PC-9 (cell line): ENCODE results near the gene CDIPT. TPM values are rescaled to one million over a fixed set of nuclear protein-coding genes. Genes with fewer than 3 reads are reported as not detected.

Experiments used
- BruUV-seq: library from RNA; stranded (reverse); fragments of 400-500 nt; replicated peaks from 2 replicates; lab custom pipeline; 2021; lab: Mats Ljungman, UMichigan
- CTCF ChIA-PET: fragments of 300-600 bp; sonication (Branson Sonifier 250); formaldehyde crosslinking; loops from one replicate; lab custom pipeline; 2022; ENCODE audit warnings: antibody characterized with exemption; lab: Charles Lee
- POLR2A ChIA-PET: fragments of 300-600 bp; sonication (Branson Sonifier 250); formaldehyde crosslinking; loops from one replicate; lab custom pipeline; 2022; ENCODE audit warnings: antibody characterized with exemption; ENCODE audit not compliant: unreplicated experiment; lab: Charles Lee
- DNase-seq, 2 experiments: peaks; one replicate each; pipeline versions ENCODE4 v3.0.0 to v3.0.0-alpha.2; 2015 to 2022; ENCODE audit warnings: mixed read lengths in 1 of 2
- H2AFZ ChIP-seq: fragments of 200-600 bp; sonication (generic); 2 replicates; pipeline ENCODE4 v1.8.1; 2017; ENCODE audit warnings: antibody characterized with exemption
- H3F3A ChIP-seq: fragments of 200-600 bp; sonication (generic); 2 replicates; pipeline ENCODE4 v1.8.1; 2017; ENCODE audit warnings: antibody characterized with exemption, mild to moderate bottlenecking, low read depth; ENCODE audit not compliant: insufficient read depth
- H3K27ac ChIP-seq: fragments of 200-600 bp; sonication (generic); 2 replicates; pipeline ENCODE4 v1.6.1; 2016; ENCODE audit warnings: mixed run types
- H3K27me3 ChIP-seq: fragments of 200-600 bp; sonication (generic); 2 replicates; pipeline ENCODE4 v1.6.1; 2016; ENCODE audit warnings: low read depth, mixed run types; ENCODE audit not compliant: insufficient read depth
- H3K36me3 ChIP-seq: fragments of 200-600 bp; sonication (generic); 2 replicates; pipeline ENCODE4 v1.6.1; 2016; ENCODE audit warnings: low read depth, mixed run types
- H3K4me1 ChIP-seq: fragments of 200-600 bp; sonication (generic); replicated peaks from 2 replicates; pipeline ENCODE4 v1.6.1; 2016; ENCODE audit warnings: mixed run types; ENCODE audit not compliant: insufficient read depth
- H3K4me2 ChIP-seq: fragments of 200-600 bp; sonication (generic); 2 replicates; pipeline ENCODE4 v1.6.1; 2017; ENCODE audit warnings: mixed run types
- H3K4me3 ChIP-seq: fragments of 200-600 bp; sonication (generic); 2 replicates; pipeline ENCODE4 v1.6.1; 2016; ENCODE audit warnings: mixed run types
- H3K79me2 ChIP-seq: fragments of 200-600 bp; sonication (generic); 2 replicates; pipeline ENCODE4 v1.6.1; 2017; ENCODE audit warnings: low read depth, mixed run types
- H3K9me2 ChIP-seq: fragments of 200-600 bp; sonication (generic); 2 replicates; pipeline ENCODE4 v1.8.1; 2017; ENCODE audit warnings: mild to moderate bottlenecking; ENCODE audit not compliant: insufficient read depth
- H3K9me3 ChIP-seq: fragments of 200-600 bp; sonication (generic); 2 replicates; pipeline ENCODE4 v1.8.1; 2016; ENCODE audit warnings: low read depth; ENCODE audit not compliant: insufficient read depth
- H4K20me1 ChIP-seq: fragments of 200-600 bp; sonication (generic); 2 replicates; pipeline ENCODE4 v1.8.1; 2017; ENCODE audit not compliant: insufficient read depth
- CTCF ChIP-seq: fragments of 200-600 bp; sonication (generic); conservative IDR thresholded peaks from 2 replicates; pipeline ENCODE4 v1.6.1; 2017; ENCODE audit warnings: mixed run types, antibody characterized with exemption, mild to moderate bottlenecking, moderate library complexity
- EZH2 ChIP-seq: fragments of 200-600 bp; sonication (generic); IDR thresholded peaks from 2 replicates; pipeline ENCODE4 v1.8.0; 2017; ENCODE audit warnings: antibody characterized with exemption, low read depth
- intact Hi-C: fragments of 100-400 bp; cut with micrococcal nuclease; formaldehyde crosslinking; loops from one replicate; pipeline ENCODE4 v1.10.0; 2022; ENCODE audit not compliant: unreplicated experiment
- total RNA-seq: library from RNA; stranded (reverse); gene quantifications from 2 replicates; pipeline ENCODE4 v1.2.3, GENCODE V29; 2021

Gene CDIPT
- total RNA-seq, 1 experiment from 2014 or later = 90.6 TPM

GRCh38 chr16:29898135-29898803, 35.2 kb upstream of the CDIPT start:
- H3K9me3 ChIP-seq = no peaks in the 10 kb centered on the region
- H3K9me2 ChIP-seq = no peaks in the 10 kb centered on the region
- peaks cover 10% of the 10 kb centered on the region for H3F3A ChIP-seq
- peak overlapping the region; percentile 100 for H3K4me2 ChIP-seq
- peak overlapping the region; percentile 72 for H3K4me3 ChIP-seq
- 0 out of 2 replicates have a peak, but pooled peaks cover 5% of the 10 kb centered on the region for H3K79me2 ChIP-seq
- peaks cover 16% of the 10 kb centered on the region; the same call in 1 of the 2 replicates for H3K4me1 ChIP-seq
- CTCF ChIA-PET = interaction anchor here (0.7 to 0.9 kb wide), 2 partner anchors 64 to 120 kb away, joined by 3 to 7 read pairs; partner anchors contain the start of gene TMEM219
- no peak for TF ChIP-seq CTCF
- TF ChIP-seq EZH2 = no peak
- no peak for DNase-seq
- H3K36me3 ChIP-seq = no peaks in the 10 kb centered on the region
- H3K27me3 ChIP-seq = no peaks in the 10 kb centered on the region
- H4K20me1 ChIP-seq = no peaks in the 10 kb centered on the region
- POLR2A ChIA-PET = no interaction called here
- H3K27ac ChIP-seq = no peak overlapping the region
- H2AFZ ChIP-seq = peak overlapping the region; percentile 89
- intact Hi-C loops = loop anchor here (5.0 kb wide), 2 partner anchors 36 to 76 kb away; partner anchors contain the start of genes CDIPT and MVP
- BruUV-seq = no TSS peak

GRCh38 chr16:29897333-29897732, 34.3 kb upstream of the CDIPT start:
- TF ChIP-seq EZH2 = no peak
- TF ChIP-seq CTCF = no peak

GRCh38 chr16:29896841-29897240, 33.8 kb upstream of the CDIPT start:
- Histone ChIP-seq H3K9me3 (no peaks in the 10 kb centered on the region), H3K4me3 (no peak overlapping the region), H3K4me2 (no peak overlapping the region), H2AFZ (no peak overlapping the region), H3K9me2 (no peaks in the 10 kb centered on the region), H3K36me3 (no peaks in the 10 kb centered on the region), H3F3A (peaks cover 14% of the 10 kb centered on the region), H3K79me2 (0 out of 2 replicates have a peak, but pooled peaks cover 1% of the 10 kb centered on the region), H4K20me1 (no peaks in the 10 kb centered on the region; the same call in 1 of the 2 replicates), H3K27ac (no peak overlapping the region), H3K4me1 (peaks cover 16% of the 10 kb centered on the region; the same call in 1 of the 2 replicates), H3K27me3 (no peaks in the 10 kb centered on the region)
- TF ChIP-seq CTCF = no peak
- TF ChIP-seq EZH2 = no peak
- no TSS peak for BruUV-seq
- no peak for DNase-seq
- intact Hi-C loops = loop anchor here (5.0 kb wide), 2 partner anchors 35 to 75 kb away; partner anchors contain the start of genes CDIPT and MVP
- POLR2A ChIA-PET = no interaction called here
- CTCF ChIA-PET = no interaction called here

More at GRCh38 chr16:29897333-29897732, 34.3 kb upstream of the CDIPT start:
- BruUV-seq = no TSS peak
- no peaks in the 10 kb centered on the region for H3K36me3 ChIP-seq
- H3K27me3 ChIP-seq = no peaks in the 10 kb centered on the region
- H3K27ac ChIP-seq = no peak overlapping the region
- H3K9me2 ChIP-seq = no peaks in the 10 kb centered on the region
- 0 out of 2 replicates have a peak, but pooled peaks cover 5% of the 10 kb centered on the region for H3K79me2 ChIP-seq
- H3K4me3 ChIP-seq = no peak overlapping the region
- H4K20me1 ChIP-seq = no peaks in the 10 kb centered on the region; the same call in 1 of the 2 replicates
- DNase-seq = no peak
- ChIA-PET CTCF (no interaction called here), POLR2A (no interaction called here)
- peaks cover 14% of the 10 kb centered on the region for H3F3A ChIP-seq
- no peak overlapping the region for H3K4me2 ChIP-seq
- no peaks in the 10 kb centered on the region for H3K9me3 ChIP-seq
- H3K4me1 ChIP-seq = peaks cover 16% of the 10 kb centered on the region; the same call in 1 of the 2 replicates
- intact Hi-C loops = loop anchor here (5.0 kb wide), 2 partner anchors 35 to 75 kb away; partner anchors contain the start of genes CDIPT and MVP
- H2AFZ ChIP-seq = no peak overlapping the region
